Measurements from ENCODE around the gene APOL2. TPM values are rescaled to one million over a fixed set of nuclear protein-coding genes. Genes with fewer than 3 reads are reported as not detected.
"Not testable (repeated sequence)": the region's sequence is repeated elsewhere in the genome, so short reads cannot be mapped to it uniquely, and the experiment has no call there.

Gene APOL2
- total RNA-seq, 3 donors from 2014 or later, result 99.6 to 117 (median 106) TPM

DNA sequence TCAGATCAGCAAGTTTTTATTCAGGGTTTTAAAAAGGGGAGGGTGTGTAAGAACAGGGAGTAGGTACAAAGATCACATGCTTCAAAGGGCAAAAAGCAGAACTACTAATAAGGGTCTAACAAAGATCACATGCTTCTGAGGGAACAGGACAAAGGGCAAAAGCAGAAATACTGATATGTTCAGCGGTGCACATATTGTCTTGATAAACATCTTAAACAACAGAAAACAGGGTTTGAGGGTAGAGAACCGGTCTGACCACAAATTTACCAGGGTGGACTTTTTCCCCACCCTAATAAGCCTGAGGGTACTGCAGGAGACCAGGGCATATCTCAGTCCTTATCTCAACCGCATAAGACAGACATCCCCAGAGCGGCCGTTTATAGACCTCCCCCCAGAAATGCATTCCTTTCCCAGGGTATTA lies 29.8 kb downstream of the APOL2 start:
- Mint-ChIP-seq H3K4me1 (ENCODE audit: low read depth) (peaks cover 10% of the 10 kb centered on the region), H3K27me3 (ENCODE audit: low read depth) (peaks cover 13% of the 10 kb centered on the region)
- H3K4me3 Mint-ChIP-seq; H3K9me3 Mint-ChIP-seq; DNase-seq; ATAC-seq; H3K36me3 Mint-ChIP-seq (ENCODE audit: insufficient read depth): not testable (repeated sequence)

DNA sequence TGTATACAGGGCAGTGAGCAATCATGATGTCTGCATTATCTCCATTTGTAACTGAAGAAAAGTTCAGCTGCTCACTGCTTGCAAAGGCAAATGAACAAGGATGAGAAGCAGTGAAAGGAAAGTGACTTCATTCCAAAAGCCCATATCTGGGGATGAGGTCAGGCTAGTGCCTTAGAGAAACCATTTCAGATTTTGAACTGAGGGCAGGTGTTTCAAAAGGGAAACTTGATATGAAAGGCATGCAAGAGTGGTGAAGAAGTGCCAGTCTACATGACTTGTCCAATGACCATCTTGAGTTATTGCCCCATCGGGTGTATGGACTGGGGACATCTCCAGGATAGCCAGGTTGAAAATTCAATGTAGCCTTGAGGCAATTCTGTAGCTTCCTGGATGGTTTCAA lies 30.4 kb downstream of the APOL2 start:
- peaks cover 13% of the 10 kb centered on the region for H3K27me3 Mint-ChIP-seq (ENCODE audit: low read depth)
- DNase-seq, result no peak
- peaks cover 8% of the 10 kb centered on the region for H3K9me3 Mint-ChIP-seq
- ATAC-seq, result no peak
- H3K4me1 Mint-ChIP-seq (ENCODE audit: low read depth), result peaks cover 10% of the 10 kb centered on the region
- H3K36me3 Mint-ChIP-seq (ENCODE audit: insufficient read depth), result no peaks in the 10 kb centered on the region
- H3K4me3 Mint-ChIP-seq, result no peak overlapping the region

DNA sequence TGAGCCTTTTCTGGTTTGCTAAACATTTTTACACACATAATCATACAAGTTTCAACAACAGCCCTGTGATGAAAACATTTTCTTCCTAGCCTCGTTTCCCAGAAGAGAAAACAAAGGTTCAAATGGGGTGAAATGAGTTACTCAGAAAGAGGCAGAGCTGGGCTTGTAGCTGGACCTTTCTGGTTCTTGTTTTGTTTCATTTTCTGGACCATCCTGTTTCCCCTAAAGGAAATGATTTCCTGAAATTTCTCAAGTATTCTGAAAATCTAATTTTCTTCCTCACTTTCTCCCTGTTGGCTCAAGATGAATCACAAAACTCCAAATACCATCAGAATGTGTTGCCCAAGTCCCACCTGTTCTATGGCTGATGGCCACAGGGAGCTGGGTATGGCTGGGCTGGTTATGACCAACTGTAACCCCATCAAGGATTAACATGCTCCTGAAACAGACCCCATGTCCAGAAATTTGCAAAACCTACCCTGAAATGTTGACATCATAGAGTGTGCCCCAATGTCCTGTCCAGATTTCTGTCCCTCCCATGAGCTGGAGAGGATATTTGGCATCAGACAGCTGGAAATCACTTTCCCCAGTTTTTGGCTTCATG lies 31.1 kb downstream of the APOL2 start:
- ATAC-seq (no peak), DNase-seq (no peak)
- Mint-ChIP-seq H3K36me3 (ENCODE audit: insufficient read depth) (no peaks in the 10 kb centered on the region), H3K27me3 (ENCODE audit: low read depth) (peaks cover 13% of the 10 kb centered on the region), H3K4me3 (no peak overlapping the region), H3K9me3 (peaks cover 8% of the 10 kb centered on the region), H3K4me1 (ENCODE audit: low read depth) (peaks cover 10% of the 10 kb centered on the region)

DNA sequence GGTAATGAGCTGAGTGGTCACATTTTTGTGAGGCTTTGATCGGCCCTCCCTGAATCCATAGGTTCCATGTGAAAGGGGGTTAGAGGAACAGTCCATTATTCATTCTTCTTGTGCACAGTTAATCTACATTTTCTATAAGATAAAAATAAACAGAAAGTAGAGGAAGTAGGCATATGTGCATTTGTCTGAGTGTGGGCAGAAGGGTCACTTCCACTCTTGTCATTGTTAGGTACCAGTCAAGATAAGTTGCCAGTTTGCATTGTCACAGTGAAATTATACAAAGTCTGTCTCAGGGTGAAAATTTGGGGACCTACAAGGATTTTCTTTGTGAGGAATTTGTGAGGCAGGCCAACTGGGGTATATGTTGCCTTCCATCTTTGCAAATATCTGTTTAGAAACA lies 33.1 kb downstream of the APOL2 start:
- Mint-ChIP-seq H3K9me3 (peaks cover 8% of the 10 kb centered on the region), H3K27me3 (ENCODE audit: low read depth) (peaks cover 9% of the 10 kb centered on the region), H3K4me3 (no peak overlapping the region), H3K36me3 (ENCODE audit: insufficient read depth) (no peaks in the 10 kb centered on the region), H3K4me1 (ENCODE audit: low read depth) (peaks cover 8% of the 10 kb centered on the region)
- ATAC-seq (no peak), DNase-seq (no peak)

DNA sequence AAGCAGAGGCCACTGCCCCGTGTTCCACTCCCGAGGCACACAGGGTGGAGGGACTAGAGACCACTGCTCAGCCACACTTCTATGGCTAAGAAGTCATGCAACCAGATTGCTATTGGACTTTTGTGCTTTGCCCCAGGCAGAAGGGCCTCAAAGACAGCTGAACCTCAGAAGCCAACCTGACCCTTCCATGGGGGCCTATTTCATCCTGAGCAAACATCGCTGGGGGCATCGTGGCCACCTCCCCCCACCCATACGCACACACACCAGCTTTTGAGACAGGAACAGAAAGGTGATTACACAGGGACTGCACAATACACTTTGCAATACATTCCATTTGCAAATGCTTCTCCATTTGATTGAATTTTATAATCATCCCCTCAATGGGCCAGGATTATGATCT lies 33.8 kb downstream of the APOL2 start:
- DNase-seq; H3K9me3 Mint-ChIP-seq; ATAC-seq; H3K4me3 Mint-ChIP-seq; H3K36me3 Mint-ChIP-seq (ENCODE audit: insufficient read depth); H3K4me1 Mint-ChIP-seq (ENCODE audit: low read depth); H3K27me3 Mint-ChIP-seq (ENCODE audit: low read depth): not testable (repeated sequence)

DNA sequence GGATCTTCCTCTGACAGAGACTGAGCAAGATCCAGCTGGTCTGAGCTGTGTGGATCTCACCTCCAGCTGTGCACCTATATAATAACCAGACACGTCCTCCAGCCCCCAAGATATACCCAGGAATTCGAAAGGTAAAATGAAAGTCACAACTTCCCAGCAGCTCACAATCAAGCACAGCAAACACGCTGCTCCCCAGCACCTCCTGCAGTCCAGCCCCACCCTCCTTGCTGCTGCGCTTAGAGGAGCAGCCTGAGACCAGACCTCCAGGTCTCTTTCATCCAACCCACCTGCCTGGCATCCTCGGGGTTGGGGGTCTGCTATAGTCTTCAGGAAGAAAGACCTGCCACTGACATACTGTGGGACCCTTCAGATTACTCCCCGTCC lies 34.7 kb downstream of the APOL2 start:
- Mint-ChIP-seq H3K4me3 (peak overlapping the region; percentile 41), H3K4me1 (ENCODE audit: low read depth) (peaks cover 2% of the 10 kb centered on the region), H3K9me3 (peaks cover 8% of the 10 kb centered on the region), H3K36me3 (ENCODE audit: insufficient read depth) (no peaks in the 10 kb centered on the region), H3K27me3 (ENCODE audit: low read depth) (peaks cover 7% of the 10 kb centered on the region)
- ATAC-seq, result no peak
- DNase-seq, result no peak

DNA sequence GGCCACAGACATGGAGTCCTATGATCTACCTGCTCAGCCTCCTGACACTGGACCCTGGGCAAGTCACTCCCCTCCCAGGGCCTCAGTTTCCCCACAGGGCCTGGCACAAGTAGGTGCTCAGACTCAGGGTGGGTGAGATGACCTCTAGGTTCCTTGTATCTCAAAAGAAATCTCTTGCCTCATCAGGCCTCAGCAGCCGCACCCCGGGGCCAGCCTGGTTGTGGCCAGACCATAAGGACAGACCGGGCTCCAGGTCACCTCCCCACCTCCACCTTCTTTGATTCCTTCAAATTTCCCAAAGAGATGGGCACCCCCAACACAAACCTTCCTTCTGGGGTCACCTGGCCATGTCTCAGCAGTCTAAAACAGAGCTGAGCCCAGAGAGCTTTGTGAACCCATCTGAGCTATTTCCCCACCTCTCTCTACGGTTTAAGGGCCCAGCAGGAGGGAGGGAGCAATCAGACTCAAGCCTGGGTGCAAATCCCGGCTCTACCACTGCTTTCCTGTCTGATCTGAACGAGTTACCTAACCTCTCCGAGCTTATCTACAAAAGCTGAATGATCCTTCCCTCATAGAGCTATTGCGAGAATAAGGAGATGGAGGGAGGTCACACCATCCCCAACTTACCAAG lies 35.2 kb downstream of the APOL2 start:
- ATAC-seq (no peak), DNase-seq (no peak)
- H3K4me3 Mint-ChIP-seq, result peak overlapping the region; percentile 41
- peaks cover 4% of the 10 kb centered on the region for H3K27me3 Mint-ChIP-seq (ENCODE audit: low read depth)
- no peaks in the 10 kb centered on the region for H3K36me3 Mint-ChIP-seq (ENCODE audit: insufficient read depth)
- H3K4me1 Mint-ChIP-seq (ENCODE audit: low read depth), result peaks cover under 1% of the 10 kb centered on the region
- peaks cover 4% of the 10 kb centered on the region for H3K9me3 Mint-ChIP-seq

DNA sequence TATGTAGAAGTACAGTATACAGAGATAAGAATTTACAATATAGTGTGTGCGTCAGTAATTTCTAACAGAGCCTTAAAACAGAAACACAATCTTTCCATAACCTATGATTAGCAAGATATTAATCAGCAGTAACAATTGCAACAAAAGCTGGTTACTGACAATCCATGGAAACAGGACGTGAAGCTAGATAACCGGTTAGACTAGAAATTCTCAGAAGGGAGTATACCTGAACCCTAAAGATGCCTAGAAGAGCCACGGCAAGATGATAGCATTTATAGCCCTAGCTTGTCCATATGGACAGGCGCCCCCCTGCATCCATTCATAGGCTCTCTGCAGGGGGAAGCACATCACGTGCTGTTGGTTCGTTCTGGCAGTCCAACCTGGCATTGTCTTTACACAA lies 35.9 kb downstream of the APOL2 start:
- not testable (repeated sequence) for DNase-seq; H3K4me3 Mint-ChIP-seq; H3K27me3 Mint-ChIP-seq (ENCODE audit: low read depth); H3K9me3 Mint-ChIP-seq; H3K4me1 Mint-ChIP-seq (ENCODE audit: low read depth); ATAC-seq; H3K36me3 Mint-ChIP-seq (ENCODE audit: insufficient read depth)

DNA sequence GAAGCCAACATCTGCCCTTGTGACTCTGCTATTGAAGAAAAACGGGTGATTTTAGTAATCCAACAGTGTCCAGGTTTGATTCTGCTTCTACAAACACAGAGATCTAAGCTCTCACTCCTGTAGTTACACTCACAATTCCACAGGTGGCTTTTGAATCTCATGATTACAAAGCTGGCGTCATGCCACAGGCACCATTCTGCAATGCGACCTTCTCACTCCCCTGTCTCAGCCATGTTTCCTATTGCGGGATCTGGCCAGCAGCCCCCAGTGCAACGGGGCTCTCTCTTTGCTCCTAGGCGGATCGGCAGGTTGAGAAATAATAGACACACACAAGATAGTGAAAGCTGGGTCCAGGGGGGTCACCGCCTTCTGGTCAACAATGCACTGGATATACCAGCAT lies 36.4 kb downstream of the APOL2 start:
- H3K27me3 Mint-ChIP-seq (ENCODE audit: low read depth); ATAC-seq; DNase-seq; H3K36me3 Mint-ChIP-seq (ENCODE audit: insufficient read depth); H3K4me3 Mint-ChIP-seq; H3K4me1 Mint-ChIP-seq (ENCODE audit: low read depth); H3K9me3 Mint-ChIP-seq: not testable (repeated sequence)

DNA sequence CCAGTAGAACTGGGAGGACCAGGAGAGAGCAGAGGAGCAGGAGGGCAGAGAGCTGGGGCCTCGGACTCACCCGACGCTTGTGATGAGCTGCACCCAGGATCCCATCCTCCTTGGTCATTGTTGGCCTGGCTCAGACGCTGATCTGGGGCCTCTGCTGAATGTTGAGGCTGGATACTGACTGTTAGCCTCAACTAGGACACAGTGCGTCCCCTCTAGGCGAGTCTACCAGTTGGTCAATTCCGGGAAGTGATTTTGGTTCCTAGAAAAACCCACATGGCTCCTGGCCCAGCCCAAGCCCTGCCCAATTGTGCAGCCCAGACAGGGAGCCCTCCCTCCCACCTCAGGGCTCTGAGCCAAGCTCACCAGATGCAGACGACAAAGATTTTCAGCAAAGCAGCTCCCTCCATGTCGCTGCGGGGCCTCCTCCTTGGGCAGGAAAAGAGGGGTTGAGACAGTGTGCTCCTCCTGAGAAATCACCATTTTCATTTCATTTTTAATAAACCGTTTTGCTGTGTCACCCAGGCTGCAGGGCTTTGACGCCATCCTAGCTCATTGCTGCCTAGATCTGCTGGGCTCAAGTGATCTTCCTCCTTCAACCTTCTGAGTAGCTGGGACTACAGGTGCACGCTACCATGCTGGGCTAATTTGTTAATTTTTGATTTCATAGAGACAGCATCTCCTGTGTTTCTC lies 37.6 kb downstream of the APOL2 start, which contains the start of gene APOL4:
Gene APOL4, minus strand, starts transcription at position 180 of the 690 bp plus-strand sequence. Its CDS starts 75 bp downstream, at position 105.
- no peak for DNase-seq
- Mint-ChIP-seq H3K4me1 (ENCODE audit: low read depth) (peaks cover 14% of the 10 kb centered on the region), H3K9me3 (no peaks in the 10 kb centered on the region), H3K36me3 (ENCODE audit: insufficient read depth) (no peaks in the 10 kb centered on the region), H3K27me3 (ENCODE audit: low read depth) (peaks cover 5% of the 10 kb centered on the region), H3K4me3 (no peak within 1 kb of the TSS)
- ATAC-seq, result no peak

DNA sequence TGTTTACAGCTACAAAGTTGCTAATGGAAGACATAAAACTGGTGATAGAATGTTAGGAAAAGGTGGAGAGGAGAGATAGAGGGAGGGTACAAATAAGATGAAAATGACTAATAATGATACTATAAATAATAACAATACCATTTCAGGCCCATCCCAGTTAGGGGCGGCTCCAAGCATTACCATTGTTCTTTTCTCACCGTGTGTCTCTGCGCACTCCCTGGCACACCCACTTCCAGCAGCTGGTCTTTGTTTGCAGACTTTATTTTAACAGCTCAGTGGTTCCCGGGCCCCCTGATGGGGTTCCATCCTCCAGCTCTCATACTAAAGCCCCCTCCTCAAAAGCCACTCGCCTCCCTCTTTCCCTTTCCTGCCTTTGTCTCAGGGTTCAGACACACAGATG lies 38.3 kb downstream of the APOL2 start:
- H3K27me3 Mint-ChIP-seq (ENCODE audit: low read depth), result not testable (repeated sequence)

DNA sequence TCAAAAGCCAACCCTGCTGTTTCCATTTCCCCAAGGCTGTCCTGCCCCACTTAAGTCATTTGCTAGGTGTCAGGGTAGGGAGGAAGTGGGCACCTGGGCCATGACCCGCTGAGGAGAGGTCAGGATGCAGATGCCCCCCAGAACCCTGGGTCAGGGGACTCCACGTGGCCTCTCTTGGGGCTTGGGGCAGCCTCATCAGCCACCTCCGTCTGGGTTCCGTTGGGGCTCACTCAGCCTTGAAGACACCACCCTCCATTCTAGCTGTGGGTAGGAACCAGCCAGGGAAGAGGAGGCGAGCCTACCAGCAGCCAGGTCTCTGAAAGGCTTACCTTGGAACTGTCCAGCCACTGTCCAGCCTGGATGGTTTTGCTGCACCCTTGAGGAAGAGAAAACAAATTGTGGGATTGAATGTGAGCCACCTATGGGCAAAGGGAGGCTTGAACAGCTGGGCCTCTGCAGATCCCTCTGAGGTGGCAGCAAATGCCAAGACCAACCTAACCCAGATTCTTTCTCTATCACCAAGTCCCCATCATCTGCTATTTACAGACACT lies 40.3 kb downstream of the APOL2 start:
- Mint-ChIP-seq H3K4me3 (no peak overlapping the region), H3K4me1 (ENCODE audit: low read depth) (peaks cover 14% of the 10 kb centered on the region), H3K27me3 (ENCODE audit: low read depth) (peaks cover 5% of the 10 kb centered on the region), H3K36me3 (ENCODE audit: insufficient read depth) (no peaks in the 10 kb centered on the region), H3K9me3 (no peaks in the 10 kb centered on the region)
- DNase-seq (no peak), ATAC-seq (no peak)

More for the DNA sequence above, 38.3 kb downstream of the APOL2 start:
- H3K36me3 Mint-ChIP-seq (ENCODE audit: insufficient read depth); H3K9me3 Mint-ChIP-seq; ATAC-seq; H3K4me3 Mint-ChIP-seq; DNase-seq: not testable (repeated sequence)
- peaks cover 14% of the 10 kb centered on the region for H3K4me1 Mint-ChIP-seq (ENCODE audit: low read depth)

DNA sequence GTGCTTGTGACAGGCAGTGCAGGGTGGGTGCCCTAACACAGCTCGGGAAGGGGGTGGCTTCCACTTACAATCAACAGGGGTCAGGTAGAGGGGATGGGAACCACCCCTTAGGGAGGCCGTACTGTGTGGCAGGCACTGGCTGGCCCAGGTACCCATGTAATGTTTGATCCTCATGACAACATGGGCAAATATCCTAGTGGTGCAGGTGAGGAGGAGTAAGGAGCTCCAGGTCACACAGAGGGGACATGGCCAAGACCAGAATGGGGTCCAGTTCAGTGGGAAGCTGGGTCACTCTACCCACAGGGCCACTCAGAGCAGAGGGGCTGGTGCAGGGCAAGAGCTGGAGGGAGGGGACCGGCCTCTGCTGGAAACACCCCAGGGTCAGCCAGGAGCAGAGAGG lies 40.8 kb downstream of the APOL2 start:
- Mint-ChIP-seq H3K36me3 (ENCODE audit: insufficient read depth) (no peaks in the 10 kb centered on the region), H3K4me1 (ENCODE audit: low read depth) (peaks cover 14% of the 10 kb centered on the region), H3K9me3 (no peaks in the 10 kb centered on the region), H3K4me3 (no peak overlapping the region), H3K27me3 (ENCODE audit: low read depth) (peaks cover 5% of the 10 kb centered on the region)
- DNase-seq (no peak), ATAC-seq (no peak)

DNA sequence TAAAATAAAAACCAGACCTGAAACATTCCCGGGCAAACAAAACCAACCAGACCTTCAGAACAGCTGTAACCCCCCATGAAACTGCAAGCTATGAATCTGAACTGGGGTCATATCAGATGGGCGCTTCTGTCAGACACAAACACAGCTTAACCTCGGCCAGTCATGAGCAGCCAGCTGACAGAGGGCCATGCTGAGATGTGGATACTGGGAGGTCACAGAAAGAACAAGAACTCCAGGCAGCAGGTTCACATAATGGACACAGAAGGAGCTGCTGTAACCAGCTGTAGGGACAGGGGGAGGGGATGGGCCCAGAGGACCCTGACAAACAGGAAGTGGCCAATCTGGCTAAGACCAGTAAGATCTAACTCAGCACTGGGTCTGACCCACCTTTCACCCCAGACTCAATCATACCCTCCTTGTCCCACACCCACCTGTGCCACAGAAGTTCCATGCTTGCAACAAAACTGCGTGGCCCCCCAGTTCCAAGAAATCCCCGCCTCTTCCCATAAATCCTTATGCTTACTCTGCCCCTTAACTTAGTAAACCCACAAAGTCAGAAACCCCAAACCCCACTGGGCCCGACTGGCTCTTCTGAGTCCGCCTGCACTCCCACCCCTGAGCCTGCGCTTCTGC lies 41.7 kb downstream of the APOL2 start:
- H3K36me3 Mint-ChIP-seq (ENCODE audit: insufficient read depth), result no peaks in the 10 kb centered on the region
- H3K27me3 Mint-ChIP-seq (ENCODE audit: low read depth), result peaks cover 9% of the 10 kb centered on the region
- no peak for DNase-seq
- ATAC-seq, result peak; percentile 42 to 44
- no peak overlapping the region for H3K4me3 Mint-ChIP-seq
- peaks cover 14% of the 10 kb centered on the region for H3K4me1 Mint-ChIP-seq (ENCODE audit: low read depth)
- no peaks in the 10 kb centered on the region for H3K9me3 Mint-ChIP-seq
